DMS79 treated with DMSO at 0.1 percent for 48 hours (cell line): ENCODE measurements around the gene RASSF5.

Experiments
- DNase-seq: peaks from one replicate; lab custom pipeline; 2025; lab: John Stamatoyannopoulos, UW

Gene RASSF5

GRCh38 chr1:206516728-206516990, 9.3 kb downstream of the RASSF5 start:
- no peak for DNase-seq

GRCh38 chr1:206517784-206518183, 10.5 kb downstream of the RASSF5 start:
- no peak for DNase-seq

GRCh38 chr1:206518206-206518605, 10.9 kb downstream of the RASSF5 start:
- DNase-seq: no peak

- no peak for DNase-seq
These were observed 11.4 kb downstream of the RASSF5 start for GRCh38 chr1:206518743-206519142.

- DNase-seq: no peak
These were observed 13.8 kb downstream of the RASSF5 start for GRCh38 chr1:206521127-206521526.

- no peak for DNase-seq
These were observed 14.5 kb downstream of the RASSF5 start for GRCh38 chr1:206521694-206522402.

- DNase-seq: no peak
These were observed 17.5 kb downstream of the RASSF5 start for GRCh38 chr1:206524739-206525364.

GRCh38 chr1:206526064-206526911, 19.0 kb downstream of the RASSF5 start:
- DNase-seq: no peak

GRCh38 chr1:206529425-206529824, 22.1 kb downstream of the RASSF5 start:
- no peak for DNase-seq

- DNase-seq: no peak
These were observed 25.0 kb downstream of the RASSF5 start for GRCh38 chr1:206532368-206532767.

- no peak for DNase-seq
These were observed 27.2 kb downstream of the RASSF5 start for GRCh38 chr1:206534552-206534951.

- no peak for DNase-seq
These were observed 28.5 kb downstream of the RASSF5 start for GRCh38 chr1:206535853-206536188.

GRCh38 chr1:206537141-206537540, 29.8 kb downstream of the RASSF5 start:
- no peak for DNase-seq

- no peak for DNase-seq
These were observed 30.9 kb downstream of the RASSF5 start for GRCh38 chr1:206538086-206538770.

GRCh38 chr1:206538901-206539640, 31.7 kb downstream of the RASSF5 start:
- no peak for DNase-seq

GRCh38 chr1:206540044-206540780, 32.9 kb downstream of the RASSF5 start:
- peak; percentile 89 for DNase-seq

- no peak for DNase-seq
These were observed 34.0 kb downstream of the RASSF5 start for GRCh38 chr1:206541236-206541833.

GRCh38 chr1:206544562-206545257, 37.4 kb downstream of the RASSF5 start:
- DNase-seq: peak; percentile 66

- DNase-seq: no peak
These were observed 38.0 kb downstream of the RASSF5 start for GRCh38 chr1:206545351-206545750.

- peak; percentile 20 for DNase-seq
These were observed 39.8 kb downstream of the RASSF5 start for GRCh38 chr1:206547104-206547503.
